ENCODE results near the gene FAM168A.
A peak's percentile ranks its signal among the peaks of the same experiment; 100 is the strongest.
"Not testable (repeated sequence)": the region's sequence is repeated elsewhere in the genome, so short reads cannot be mapped to it uniquely, and the experiment has no call there.

FAM168A gene

DNA sequence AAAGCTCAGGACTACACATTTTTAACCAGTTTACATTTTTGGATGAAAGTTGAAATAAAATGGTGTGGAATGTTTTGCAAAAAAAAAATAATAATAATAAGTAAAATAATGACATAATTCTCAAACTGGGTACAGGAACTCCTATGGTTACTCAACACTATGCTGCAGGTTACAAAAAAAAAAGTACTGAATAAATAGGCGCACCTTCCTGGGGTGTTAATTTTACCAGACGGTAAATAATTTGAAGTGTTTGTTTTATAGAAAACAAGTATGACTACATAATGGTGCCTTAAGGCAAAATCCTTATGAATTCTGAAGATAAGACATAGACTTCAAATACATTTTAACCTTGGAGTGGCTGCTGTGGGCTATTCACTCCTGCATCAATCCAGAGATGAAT lies 145.2 kb downstream of the FAM168A start:
- Histone ChIP-seq H3K9ac (ENCODE audit: low read depth, low read length) (no peak overlapping the region), H3K27ac (ENCODE audit: low read depth, low read length) (no peak overlapping the region), H3K4me3 (ENCODE audit: low read depth, low read length) (no peak overlapping the region), H3K36me3 (ENCODE audit: control insufficient read depth, insufficient read depth, low read length) (no peaks in the 10 kb centered on the region), H3K27me3 (ENCODE audit: control insufficient read depth, insufficient read depth, low read length) (no peaks in the 10 kb centered on the region), H3K4me1 (ENCODE audit: control insufficient read depth, insufficient read depth, low read length) (peaks cover 13% of the 10 kb centered on the region; the same call in 1 of the 2 replicates), H3K9me3 (ENCODE audit: control insufficient read depth, insufficient read depth, low read length) (no peaks in the 10 kb centered on the region)

DNA sequence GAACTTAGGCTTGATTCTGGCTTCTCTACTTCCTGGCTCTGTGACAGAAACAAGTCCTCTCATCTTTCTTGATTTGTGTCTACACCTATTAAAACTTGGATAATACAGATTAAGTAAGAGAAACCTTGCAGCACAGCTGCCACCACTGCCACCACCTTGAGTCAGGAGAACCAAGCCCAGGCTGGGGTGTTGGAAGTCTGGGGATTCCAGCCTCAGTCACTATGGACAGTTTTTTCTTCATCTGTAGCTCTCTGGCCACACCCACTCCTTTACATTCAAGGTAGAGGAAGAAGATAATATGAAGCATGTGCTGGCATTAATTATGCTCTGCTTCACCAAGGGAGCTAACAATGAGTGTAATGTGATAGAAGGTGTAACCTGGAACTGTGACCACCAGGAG lies 146.0 kb downstream of the FAM168A start:
- no peaks in the 10 kb centered on the region for H3K36me3 ChIP-seq (ENCODE audit: control insufficient read depth, insufficient read depth, low read length)
- H3K9ac ChIP-seq (ENCODE audit: low read depth, low read length) = no peak overlapping the region
- H3K9me3 ChIP-seq (ENCODE audit: control insufficient read depth, insufficient read depth, low read length) = no peaks in the 10 kb centered on the region
- H3K4me1 ChIP-seq (ENCODE audit: control insufficient read depth, insufficient read depth, low read length) = peaks cover 13% of the 10 kb centered on the region; the same call in 1 of the 2 replicates
- no peak overlapping the region for H3K4me3 ChIP-seq (ENCODE audit: low read depth, low read length)
- H3K27ac ChIP-seq (ENCODE audit: low read depth, low read length) = no peak overlapping the region
- no peaks in the 10 kb centered on the region for H3K27me3 ChIP-seq (ENCODE audit: control insufficient read depth, insufficient read depth, low read length)

DNA sequence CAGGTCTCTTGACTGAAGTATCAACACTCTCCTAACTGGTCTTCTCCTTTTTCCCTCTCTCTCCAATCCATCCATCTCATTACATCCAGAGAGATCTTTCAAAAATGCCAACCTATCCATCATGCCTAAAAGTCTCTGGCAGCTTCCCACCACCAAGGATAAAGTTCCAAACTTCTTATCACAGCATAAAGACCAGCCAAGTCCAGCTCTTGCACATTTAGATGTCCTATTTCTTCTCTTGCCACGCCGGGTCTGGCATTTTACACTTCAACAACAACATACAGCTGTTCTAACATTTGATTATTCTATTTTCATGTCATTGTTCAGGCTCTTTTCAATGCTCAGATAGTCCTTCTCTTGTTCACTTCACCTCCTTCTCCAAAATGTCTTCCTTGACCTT lies 151.1 kb downstream of the FAM168A start:
- Histone ChIP-seq H3K27me3 (ENCODE audit: control insufficient read depth, insufficient read depth, low read length) (no peaks in the 10 kb centered on the region), H3K36me3 (ENCODE audit: control insufficient read depth, insufficient read depth, low read length) (no peaks in the 10 kb centered on the region), H3K4me1 (ENCODE audit: control insufficient read depth, insufficient read depth, low read length) (peaks cover 13% of the 10 kb centered on the region; the same call in 1 of the 2 replicates), H3K4me3 (ENCODE audit: low read depth, low read length) (no peak overlapping the region), H3K27ac (ENCODE audit: low read depth, low read length) (no peak overlapping the region), H3K9me3 (ENCODE audit: control insufficient read depth, insufficient read depth, low read length) (no peaks in the 10 kb centered on the region), H3K9ac (ENCODE audit: low read depth, low read length) (no peak overlapping the region)

DNA sequence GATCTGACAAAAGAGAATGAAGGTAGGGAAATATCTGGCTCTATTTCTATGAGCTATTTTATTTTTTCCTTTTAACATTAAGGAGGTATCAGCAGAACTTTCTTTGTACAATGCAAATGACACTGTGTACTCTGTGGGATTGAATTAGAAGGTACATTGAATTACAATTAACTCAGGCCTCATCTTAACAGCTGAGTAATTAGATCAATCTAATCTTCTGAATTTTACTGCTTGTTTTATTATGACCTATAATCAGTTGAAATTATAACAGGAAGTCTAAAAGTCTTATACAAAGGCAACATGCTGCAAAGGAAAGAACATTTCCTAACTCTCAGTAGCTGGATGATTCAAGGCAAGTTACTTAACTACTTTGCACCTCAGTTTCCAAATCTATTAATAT lies 151.9 kb downstream of the FAM168A start:
- H3K9me3 ChIP-seq (ENCODE audit: control insufficient read depth, insufficient read depth, low read length) = no peaks in the 10 kb centered on the region
- no peaks in the 10 kb centered on the region for H3K27me3 ChIP-seq (ENCODE audit: control insufficient read depth, insufficient read depth, low read length)
- no peak overlapping the region for H3K27ac ChIP-seq (ENCODE audit: low read depth, low read length)
- no peaks in the 10 kb centered on the region for H3K36me3 ChIP-seq (ENCODE audit: control insufficient read depth, insufficient read depth, low read length)
- H3K9ac ChIP-seq (ENCODE audit: low read depth, low read length) = no peak overlapping the region
- no peak overlapping the region for H3K4me3 ChIP-seq (ENCODE audit: low read depth, low read length)
- peaks cover 13% of the 10 kb centered on the region; the same call in 1 of the 2 replicates for H3K4me1 ChIP-seq (ENCODE audit: control insufficient read depth, insufficient read depth, low read length)

DNA sequence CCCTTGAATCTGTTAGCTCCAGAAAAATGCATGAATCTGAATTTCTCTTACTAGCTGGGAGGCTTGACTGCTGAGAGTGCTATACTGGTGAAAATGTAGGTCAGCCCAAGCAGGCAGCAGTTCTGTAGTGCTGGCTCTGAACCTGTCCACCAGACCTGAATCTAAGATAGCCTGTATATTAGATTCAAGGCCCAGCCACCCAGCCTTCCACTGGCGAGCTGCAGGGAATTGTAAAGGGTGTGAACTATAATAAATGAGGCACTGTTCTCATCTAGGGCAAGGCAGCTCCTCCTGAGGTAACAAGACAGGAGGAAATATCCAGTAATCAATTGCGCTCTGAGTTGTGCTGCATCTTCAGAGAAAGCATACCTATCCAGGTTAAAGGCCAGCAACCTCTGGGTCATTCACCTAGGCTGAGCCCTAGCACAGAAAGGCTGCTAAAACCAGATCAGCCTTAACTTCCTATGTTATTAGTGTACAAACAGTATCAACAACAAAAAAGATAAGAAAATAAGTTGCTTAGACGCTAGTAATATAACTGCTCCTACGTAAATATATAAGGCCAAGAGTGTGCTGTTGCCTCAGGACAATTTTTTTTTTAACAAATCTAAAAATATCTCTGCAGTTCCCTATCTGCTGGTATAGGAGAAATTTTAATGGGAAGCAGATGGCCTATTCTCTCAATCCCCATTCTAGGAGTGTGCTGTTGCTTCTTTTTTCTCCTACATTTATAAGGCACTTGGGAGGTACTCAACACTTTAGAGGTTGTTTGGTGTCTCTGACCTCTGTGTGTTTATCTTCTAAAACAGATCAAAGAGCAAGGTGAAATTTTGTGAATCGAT lies 158.7 kb downstream of the FAM168A start:
- no peaks in the 10 kb centered on the region; the same call in 1 of the 2 replicates for H3K36me3 ChIP-seq (ENCODE audit: control insufficient read depth, insufficient read depth, low read length)
- no peak overlapping the region for H3K9ac ChIP-seq (ENCODE audit: low read depth, low read length)
- no peak overlapping the region for H3K4me3 ChIP-seq (ENCODE audit: low read depth, low read length)

DNA sequence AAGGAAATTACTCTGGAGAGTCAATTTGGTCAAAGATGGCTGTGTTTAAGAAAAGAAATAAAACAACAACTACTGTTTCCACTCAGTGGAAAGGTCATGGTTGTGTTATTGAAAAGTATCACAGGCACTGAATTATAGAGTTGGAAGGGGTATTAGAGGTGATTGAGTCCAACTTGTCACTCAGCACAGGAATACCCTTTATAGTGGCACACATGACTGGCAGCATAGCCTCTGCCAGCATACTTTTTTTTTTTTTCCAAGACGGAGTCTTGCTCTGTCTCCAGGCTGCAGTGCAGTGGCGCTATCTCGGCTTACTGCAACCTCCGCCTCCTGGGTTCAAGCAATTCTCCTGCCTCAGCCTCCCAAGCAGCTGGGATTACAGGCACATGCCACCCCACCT lies 161.1 kb downstream of the FAM168A start:
- not testable (repeated sequence) for H3K9me3 ChIP-seq (ENCODE audit: control insufficient read depth, insufficient read depth, low read length); H3K36me3 ChIP-seq (ENCODE audit: control insufficient read depth, insufficient read depth, low read length); H3K4me3 ChIP-seq (ENCODE audit: low read depth, low read length); H3K27me3 ChIP-seq (ENCODE audit: control insufficient read depth, insufficient read depth, low read length); H3K9ac ChIP-seq (ENCODE audit: low read depth, low read length)
- H3K27ac ChIP-seq (ENCODE audit: low read depth, low read length) = peak overlapping the region; percentile 50
- peaks cover 20% of the 10 kb centered on the region for H3K4me1 ChIP-seq (ENCODE audit: control insufficient read depth, insufficient read depth, low read length)

More for the DNA sequence above, 158.7 kb downstream of the FAM168A start:
- Histone ChIP-seq H3K27me3 (ENCODE audit: control insufficient read depth, insufficient read depth, low read length) (no peaks in the 10 kb centered on the region), H3K9me3 (ENCODE audit: control insufficient read depth, insufficient read depth, low read length) (no peaks in the 10 kb centered on the region), H3K27ac (ENCODE audit: low read depth, low read length) (no peak overlapping the region), H3K4me1 (ENCODE audit: control insufficient read depth, insufficient read depth, low read length) (peaks cover 20% of the 10 kb centered on the region)

DNA sequence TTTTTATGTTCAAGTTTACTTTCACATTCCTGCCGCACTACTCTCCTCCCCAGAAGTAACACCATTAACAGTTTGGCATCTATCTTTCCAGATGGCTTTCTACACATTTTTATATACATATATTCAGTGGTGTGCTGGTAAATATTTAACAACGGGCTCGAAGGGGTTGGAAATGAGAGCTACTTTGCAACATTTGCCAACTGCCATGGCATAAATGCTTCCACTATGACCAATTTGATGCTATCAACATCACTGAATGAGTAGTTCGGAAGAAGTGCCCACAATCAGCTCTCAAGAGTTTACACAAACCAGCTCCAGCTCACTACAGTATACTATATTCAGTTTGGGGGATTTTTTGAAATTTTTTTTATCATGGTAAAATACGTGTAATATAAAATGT lies 166.5 kb downstream of the FAM168A start:
- H3K9ac ChIP-seq (ENCODE audit: low read depth, low read length) = no peak overlapping the region
- H3K27me3 ChIP-seq (ENCODE audit: control insufficient read depth, insufficient read depth, low read length) = no peaks in the 10 kb centered on the region

DNA sequence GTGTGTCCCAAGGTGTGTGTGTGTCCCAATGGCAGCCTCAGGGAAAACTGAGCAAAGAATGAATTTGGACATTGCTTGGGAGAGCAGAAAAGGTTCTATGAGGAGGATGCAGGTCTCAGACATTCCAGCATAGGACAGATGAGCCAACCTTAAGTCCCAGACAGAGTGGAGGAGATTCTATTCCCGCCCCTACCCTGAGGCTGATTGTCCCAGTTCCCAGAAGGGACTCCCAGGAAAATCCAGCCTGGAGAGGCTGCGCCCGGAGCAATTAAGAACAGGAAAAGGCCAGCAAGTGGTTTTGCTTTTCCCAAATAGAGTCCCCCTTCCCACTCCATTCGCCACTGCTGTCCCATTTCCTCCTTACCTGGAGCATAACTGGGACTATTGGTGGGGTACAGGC lies 167.6 kb downstream of the FAM168A start:
- Histone ChIP-seq H3K9ac (ENCODE audit: low read depth, low read length) (no peak overlapping the region), H3K9me3 (ENCODE audit: control insufficient read depth, insufficient read depth, low read length) (no peaks in the 10 kb centered on the region), H3K4me3 (ENCODE audit: low read depth, low read length) (no peak overlapping the region), H3K4me1 (ENCODE audit: control insufficient read depth, insufficient read depth, low read length) (peaks cover 5% of the 10 kb centered on the region), H3K27me3 (ENCODE audit: control insufficient read depth, insufficient read depth, low read length) (no peaks in the 10 kb centered on the region), H3K27ac (ENCODE audit: low read depth, low read length) (no peak overlapping the region), H3K36me3 (ENCODE audit: control insufficient read depth, insufficient read depth, low read length) (no peaks in the 10 kb centered on the region; the same call in 1 of the 2 replicates)

More for the DNA sequence above, 166.5 kb downstream of the FAM168A start:
- Histone ChIP-seq H3K9me3 (ENCODE audit: control insufficient read depth, insufficient read depth, low read length) (no peaks in the 10 kb centered on the region), H3K4me1 (ENCODE audit: control insufficient read depth, insufficient read depth, low read length) (peaks cover 14% of the 10 kb centered on the region), H3K4me3 (ENCODE audit: low read depth, low read length) (no peak overlapping the region), H3K36me3 (ENCODE audit: control insufficient read depth, insufficient read depth, low read length) (no peaks in the 10 kb centered on the region; the same call in 1 of the 2 replicates), H3K27ac (ENCODE audit: low read depth, low read length) (no peak overlapping the region)

DNA sequence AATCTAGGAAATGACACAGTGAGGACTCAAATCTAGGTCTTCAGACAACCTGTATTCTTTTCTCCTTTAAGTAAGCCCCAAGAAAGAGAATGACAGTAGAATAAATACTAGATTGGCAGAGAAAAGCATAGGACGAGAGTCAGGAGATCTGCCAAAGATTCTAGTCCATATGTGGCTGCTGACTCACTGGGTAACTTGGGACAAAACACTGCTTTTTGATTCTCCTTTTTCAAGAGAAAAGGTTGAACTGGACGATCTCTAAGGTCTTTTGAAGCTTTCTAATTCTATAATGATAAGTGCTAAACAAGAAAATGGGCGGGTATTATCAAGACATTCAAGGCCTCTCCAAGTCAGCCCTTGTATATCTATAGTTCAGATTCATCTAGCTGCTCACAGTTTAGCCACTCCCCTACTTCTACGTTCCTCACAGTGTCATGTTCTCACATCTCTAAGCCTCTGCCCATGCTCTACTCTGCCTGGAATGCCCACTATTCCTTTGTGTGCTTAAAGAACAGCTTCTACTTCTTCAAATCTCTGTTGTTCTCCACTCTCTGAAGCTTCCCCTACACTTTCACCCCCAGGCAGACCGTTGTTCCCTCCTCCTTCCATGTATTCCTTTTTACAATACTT lies 168.7 kb downstream of the FAM168A start:
- Histone ChIP-seq H3K9ac (ENCODE audit: low read depth, low read length) (no peak overlapping the region), H3K4me3 (ENCODE audit: low read depth, low read length) (no peak overlapping the region), H3K36me3 (ENCODE audit: control insufficient read depth, insufficient read depth, low read length) (no peaks in the 10 kb centered on the region; the same call in 1 of the 2 replicates), H3K9me3 (ENCODE audit: control insufficient read depth, insufficient read depth, low read length) (no peaks in the 10 kb centered on the region), H3K27me3 (ENCODE audit: control insufficient read depth, insufficient read depth, low read length) (no peaks in the 10 kb centered on the region), H3K27ac (ENCODE audit: low read depth, low read length) (no peak overlapping the region), H3K4me1 (ENCODE audit: control insufficient read depth, insufficient read depth, low read length) (peaks cover 2% of the 10 kb centered on the region; the same call in 1 of the 2 replicates)

DNA sequence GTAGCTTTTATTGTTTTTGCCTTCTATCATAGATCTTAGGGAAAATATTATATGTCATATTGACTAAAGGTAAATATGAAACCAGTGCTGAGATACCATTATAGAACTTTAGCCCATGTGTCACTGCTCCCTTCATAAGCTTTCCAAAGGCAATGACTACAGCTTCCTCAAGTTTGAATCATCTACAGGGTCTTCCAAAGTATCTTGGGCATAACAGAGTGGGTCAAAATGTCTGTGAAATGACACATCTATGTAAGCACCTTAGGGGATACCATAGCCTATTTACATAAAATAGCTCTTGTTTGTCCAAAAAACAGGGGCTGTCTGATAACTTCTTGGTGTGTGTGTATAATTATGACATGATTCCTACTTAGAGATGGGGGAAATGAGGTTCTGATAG lies 169.2 kb downstream of the FAM168A start:
- Histone ChIP-seq H3K4me1 (ENCODE audit: control insufficient read depth, insufficient read depth, low read length) (peaks cover 2% of the 10 kb centered on the region; the same call in 1 of the 2 replicates), H3K9me3 (ENCODE audit: control insufficient read depth, insufficient read depth, low read length) (no peaks in the 10 kb centered on the region), H3K36me3 (ENCODE audit: control insufficient read depth, insufficient read depth, low read length) (no peaks in the 10 kb centered on the region; the same call in 1 of the 2 replicates), H3K4me3 (ENCODE audit: low read depth, low read length) (no peak overlapping the region), H3K27me3 (ENCODE audit: control insufficient read depth, insufficient read depth, low read length) (no peaks in the 10 kb centered on the region), H3K9ac (ENCODE audit: low read depth, low read length) (no peak overlapping the region), H3K27ac (ENCODE audit: low read depth, low read length) (no peak overlapping the region)

DNA sequence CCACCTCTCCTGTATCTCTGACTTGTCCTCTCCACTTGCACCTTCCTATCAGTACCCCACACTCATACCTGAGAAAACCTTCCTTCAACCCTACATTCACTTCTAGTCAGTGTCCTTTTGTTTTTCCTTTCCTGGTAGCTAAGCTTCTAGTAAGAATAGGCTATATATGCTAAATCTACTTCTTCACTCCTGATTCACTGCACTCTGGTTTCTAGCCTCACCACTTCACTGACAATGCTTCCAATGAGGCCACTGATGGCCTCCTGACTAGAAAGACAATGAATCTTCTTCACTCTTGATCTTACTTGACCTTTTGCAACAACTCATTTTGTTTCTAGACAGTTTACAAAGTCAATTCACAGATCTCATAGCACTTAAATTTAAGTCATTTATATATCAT lies 169.7 kb downstream of the FAM168A start:
- Histone ChIP-seq H3K4me1 (ENCODE audit: control insufficient read depth, insufficient read depth, low read length) (peaks cover 2% of the 10 kb centered on the region; the same call in 1 of the 2 replicates), H3K27ac (ENCODE audit: low read depth, low read length) (no peak overlapping the region), H3K9me3 (ENCODE audit: control insufficient read depth, insufficient read depth, low read length) (no peaks in the 10 kb centered on the region), H3K36me3 (ENCODE audit: control insufficient read depth, insufficient read depth, low read length) (no peaks in the 10 kb centered on the region; the same call in 1 of the 2 replicates), H3K4me3 (ENCODE audit: low read depth, low read length) (no peak overlapping the region), H3K9ac (ENCODE audit: low read depth, low read length) (no peak overlapping the region), H3K27me3 (ENCODE audit: control insufficient read depth, insufficient read depth, low read length) (no peaks in the 10 kb centered on the region)
